Kidney epithelial cell (primary cell): ENCODE data around the gene ZNHIT6. TPM values are rescaled to one million over a fixed set of nuclear protein-coding genes. Genes with fewer than 3 reads are reported as not detected.

Experiments used
- DNase-seq: peaks from one replicate; pipeline ENCODE4 v3.0.0-alpha.2; 2010; ENCODE audit warnings: low read depth
- H3K27me3 ChIP-seq: 2 replicates; pipeline ENCODE4 v1.6.0; 2011; ENCODE audit warnings: low read length; ENCODE audit not compliant: control insufficient read depth, insufficient read depth
- H3K36me3 ChIP-seq: 2 replicates; pipeline ENCODE4 v1.5.1; 2011; ENCODE audit warnings: low read length; ENCODE audit not compliant: control insufficient read depth, insufficient read depth
- H3K4me3 ChIP-seq: 2 replicates; pipeline ENCODE4 v1.5.1; 2011; ENCODE audit warnings: low read depth, mild to moderate bottlenecking, control low read depth, low read length
- total RNA-seq: library from RNA; depleted of rRNA; stranded (reverse); fragments of >200 nt; gene quantifications from 2 replicates; pipeline ENCODE4 v1.2.3, GENCODE V29; 2015
- TF ChIP-seq, protein P1 (sequence below): IDR thresholded peaks from 2 replicates; pipeline ENCODE4 v1.5.1; 2011; ENCODE audit warnings: mild to moderate bottlenecking, moderate library complexity, low read length, control low read depth, inconsistent platforms; ENCODE audit not compliant: insufficient read depth, poor library complexity, severe bottlenecking

Gene ZNHIT6
- total RNA-seq, 1 donor from 2014 or later = 23.1 TPM

DNA sequence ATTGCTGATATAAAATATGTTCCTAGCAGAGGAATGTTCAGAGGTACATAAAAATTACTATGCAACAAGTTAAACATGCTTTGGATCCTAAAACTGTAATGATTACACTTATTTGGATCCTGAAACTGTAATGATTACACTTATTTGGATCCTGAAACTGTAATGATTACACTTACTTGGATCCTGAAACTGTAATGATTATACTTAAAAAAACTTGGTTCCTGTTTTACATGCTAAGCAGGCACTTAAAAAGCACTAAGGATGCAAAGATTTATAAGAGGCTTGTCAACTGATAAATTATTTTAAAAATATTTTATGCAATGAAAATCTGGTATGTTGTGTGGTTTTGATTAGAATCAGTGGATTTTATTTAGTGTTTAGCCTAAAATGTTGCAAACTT is 47.7 kb downstream of the ZNHIT6 start:
- DNase-seq = no peak
- Histone ChIP-seq H3K27me3 (no peaks in the 10 kb centered on the region), H3K4me3 (no peak overlapping the region), H3K36me3 (no peaks in the 10 kb centered on the region)
- TF ChIP-seq, protein P1, sequence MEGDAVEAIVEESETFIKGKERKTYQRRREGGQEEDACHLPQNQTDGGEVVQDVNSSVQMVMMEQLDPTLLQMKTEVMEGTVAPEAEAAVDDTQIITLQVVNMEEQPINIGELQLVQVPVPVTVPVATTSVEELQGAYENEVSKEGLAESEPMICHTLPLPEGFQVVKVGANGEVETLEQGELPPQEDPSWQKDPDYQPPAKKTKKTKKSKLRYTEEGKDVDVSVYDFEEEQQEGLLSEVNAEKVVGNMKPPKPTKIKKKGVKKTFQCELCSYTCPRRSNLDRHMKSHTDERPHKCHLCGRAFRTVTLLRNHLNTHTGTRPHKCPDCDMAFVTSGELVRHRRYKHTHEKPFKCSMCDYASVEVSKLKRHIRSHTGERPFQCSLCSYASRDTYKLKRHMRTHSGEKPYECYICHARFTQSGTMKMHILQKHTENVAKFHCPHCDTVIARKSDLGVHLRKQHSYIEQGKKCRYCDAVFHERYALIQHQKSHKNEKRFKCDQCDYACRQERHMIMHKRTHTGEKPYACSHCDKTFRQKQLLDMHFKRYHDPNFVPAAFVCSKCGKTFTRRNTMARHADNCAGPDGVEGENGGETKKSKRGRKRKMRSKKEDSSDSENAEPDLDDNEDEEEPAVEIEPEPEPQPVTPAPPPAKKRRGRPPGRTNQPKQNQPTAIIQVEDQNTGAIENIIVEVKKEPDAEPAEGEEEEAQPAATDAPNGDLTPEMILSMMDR = no peak

DNA sequence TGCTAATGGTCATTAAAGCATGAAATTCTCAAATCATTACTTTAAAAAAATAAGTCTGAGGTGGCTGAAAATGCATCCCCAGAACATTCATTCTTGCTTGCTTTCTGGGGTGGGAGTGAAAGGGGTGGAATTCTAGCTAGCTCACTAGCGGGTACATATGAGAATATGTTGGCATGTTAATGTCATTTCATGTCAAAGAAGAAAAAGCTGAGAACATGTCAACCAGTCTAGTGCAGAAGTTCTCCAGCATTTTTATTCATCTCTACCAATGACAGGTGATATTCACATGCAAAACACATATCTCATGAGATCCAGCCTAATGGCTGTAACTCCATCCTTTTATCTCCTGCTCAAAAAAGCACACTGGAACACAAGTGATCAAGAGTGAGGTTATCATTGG is 49.1 kb downstream of the ZNHIT6 start:
- H3K36me3 ChIP-seq = no peaks in the 10 kb centered on the region
- TF ChIP-seq, protein P1 = no peak
- H3K4me3 ChIP-seq = no peak overlapping the region
- H3K27me3 ChIP-seq = no peaks in the 10 kb centered on the region
- no peak for DNase-seq

DNA sequence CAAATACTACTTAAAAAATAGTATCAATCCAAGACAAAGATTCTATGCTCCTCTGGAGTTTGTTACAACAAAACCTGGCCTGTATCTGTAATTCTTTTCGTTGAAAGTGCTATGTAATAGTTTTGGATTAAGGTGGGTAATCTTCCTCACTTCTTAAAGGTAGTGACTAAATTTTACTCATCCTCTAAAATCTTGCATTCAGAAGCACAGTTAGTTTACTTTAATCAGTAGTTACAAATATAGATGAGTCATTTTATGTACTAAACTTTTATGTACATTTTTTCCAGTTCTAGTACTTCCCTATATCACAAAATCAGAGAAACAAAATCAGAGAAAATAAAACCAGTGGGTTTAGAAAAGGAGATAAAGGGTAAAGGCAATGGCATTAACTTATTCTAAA is 51.3 kb downstream of the ZNHIT6 start:
- TF ChIP-seq, protein P1 = no peak
- Histone ChIP-seq H3K36me3 (peaks cover 1% of the 10 kb centered on the region), H3K4me3 (no peak overlapping the region), H3K27me3 (no peaks in the 10 kb centered on the region)
- DNase-seq = no peak

DNA sequence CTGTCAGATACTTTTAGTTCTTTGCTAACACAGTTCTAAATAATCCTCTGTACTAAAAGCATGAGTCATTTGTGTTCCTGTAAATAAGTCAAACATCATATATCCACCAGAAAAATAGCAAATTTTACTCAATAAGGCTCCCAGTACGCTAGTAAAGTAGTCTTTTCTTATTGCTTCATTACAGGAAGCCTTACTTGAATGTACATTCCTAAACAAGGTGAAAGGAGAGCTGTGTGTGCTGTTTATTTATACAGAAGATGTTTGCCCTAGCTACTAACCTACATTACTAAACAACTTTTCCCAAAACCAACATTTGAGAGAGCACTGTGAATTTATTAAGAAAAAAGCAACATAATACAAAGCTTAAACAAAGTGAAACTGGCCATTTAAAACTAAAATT is 52.0 kb downstream of the ZNHIT6 start:
- DNase-seq = no peak
- TF ChIP-seq, protein P1 = no peak
- Histone ChIP-seq H3K4me3 (no peak overlapping the region), H3K36me3 (peaks cover 1% of the 10 kb centered on the region), H3K27me3 (no peaks in the 10 kb centered on the region)

DNA sequence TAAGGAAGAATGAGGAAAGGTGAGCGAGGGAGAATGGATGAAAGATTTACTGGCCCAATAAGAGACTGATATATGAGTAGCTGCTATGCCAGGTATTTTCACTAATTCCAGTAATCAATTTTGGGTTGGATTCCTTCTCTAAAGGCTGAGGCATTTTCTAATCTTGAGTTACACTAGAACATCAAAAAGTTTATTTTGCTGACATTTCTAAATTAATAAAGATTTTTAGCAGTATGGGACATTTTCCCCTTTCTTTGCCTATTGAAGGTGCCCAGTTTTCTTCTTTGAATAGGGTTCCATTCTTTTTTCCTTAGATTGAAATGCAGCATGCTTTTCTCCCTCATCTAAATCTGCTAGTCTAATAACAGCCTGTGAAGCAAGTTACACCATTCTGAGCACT is 52.9 kb downstream of the ZNHIT6 start:
- peaks cover 1% of the 10 kb centered on the region for H3K36me3 ChIP-seq
- no peak for DNase-seq
- no peaks in the 10 kb centered on the region for H3K27me3 ChIP-seq
- no peak overlapping the region for H3K4me3 ChIP-seq
- TF ChIP-seq, protein P1 = no peak

DNA sequence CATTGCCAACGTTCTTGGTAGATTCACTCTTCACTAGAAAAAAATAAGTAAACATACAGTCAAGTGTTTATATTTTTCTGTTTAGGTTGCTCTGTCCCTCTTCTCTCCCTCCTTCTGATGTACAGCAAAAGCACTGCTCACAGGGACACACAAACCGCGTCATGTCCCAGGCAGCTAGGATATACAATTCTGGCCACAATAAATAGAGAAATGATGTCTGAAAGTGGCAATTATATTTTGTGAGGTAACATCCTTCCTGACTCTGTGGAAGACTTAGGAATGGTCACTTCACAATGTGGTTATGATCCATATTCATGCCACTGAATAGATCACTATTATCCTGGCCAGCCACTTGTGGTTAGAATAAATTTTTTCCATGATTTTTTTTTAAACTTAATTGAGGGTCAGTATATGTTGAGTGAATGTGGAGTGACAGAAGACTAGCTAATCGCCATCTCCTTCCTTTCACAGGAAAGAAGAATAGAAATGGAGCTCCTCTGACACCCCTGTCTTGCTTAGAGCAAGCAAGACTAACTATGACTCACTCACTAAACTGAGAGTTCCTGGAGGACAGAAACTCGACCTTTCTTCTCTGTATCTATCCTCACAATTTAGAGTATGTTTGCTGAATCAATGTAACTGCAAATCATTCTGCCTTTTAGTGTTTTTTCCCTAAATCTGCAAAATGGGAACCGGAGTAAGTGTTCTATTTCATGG is 54.0 kb downstream of the ZNHIT6 start:
- DNase-seq = peak; percentile 26
- peaks cover 2% of the 10 kb centered on the region for H3K36me3 ChIP-seq

More for the DNA sequence above, 54.0 kb downstream of the ZNHIT6 start:
- TF ChIP-seq, protein P1 = no peak
- no peak overlapping the region for H3K4me3 ChIP-seq
- H3K27me3 ChIP-seq = no peaks in the 10 kb centered on the region
